KMS-11 (cell line): Measurements from ENCODE around the gene MSMP.

ENCODE experiments used
- H2AFZ ChIP-seq: fragments of 200-600 bp; sonication (generic); 2 replicates; pipeline ENCODE4 v1.6.1; 2016; ENCODE audit warnings: antibody characterized with exemption, mixed run types, low read depth
- H3K27ac ChIP-seq: fragments of 200-600 bp; sonication (generic); 2 replicates; pipeline ENCODE4 v1.6.1; 2016; ENCODE audit warnings: mild to moderate bottlenecking, mixed run types
- H3K27me3 ChIP-seq: fragments of 200-600 bp; sonication (generic); 2 replicates; pipeline ENCODE4 v1.6.1; 2017; ENCODE audit warnings: mild to moderate bottlenecking, low read depth, mixed run types, moderate library complexity; ENCODE audit not compliant: insufficient read depth
- H3K36me3 ChIP-seq: fragments of 200-600 bp; sonication (generic); 2 replicates; pipeline ENCODE4 v1.6.1; 2017; ENCODE audit warnings: mild to moderate bottlenecking, mixed run types; ENCODE audit not compliant: insufficient read depth
- H3K4me1 ChIP-seq: fragments of 200-600 bp; sonication (generic); 2 replicates; pipeline ENCODE4 v1.6.1; 2016; ENCODE audit warnings: mild to moderate bottlenecking, low read depth, mixed run types; ENCODE audit not compliant: poor library complexity, severe bottlenecking
- H3K4me2 ChIP-seq: fragments of 200-600 bp; sonication (generic); 2 replicates; pipeline ENCODE4 v1.7.0; 2016; ENCODE audit warnings: mild to moderate bottlenecking, mixed run types
- H3K4me3 ChIP-seq: fragments of 200-600 bp; sonication (generic); IDR thresholded peaks from 2 replicates; pipeline ENCODE4 v1.6.1; 2017; ENCODE audit warnings: low read depth, low read length, mixed read lengths; ENCODE audit not compliant: insufficient read depth
- H3K79me2 ChIP-seq: fragments of 200-600 bp; sonication (generic); 2 replicates; pipeline ENCODE4 v1.6.1; 2016; ENCODE audit warnings: low read depth, mixed run types; ENCODE audit not compliant: insufficient read depth
- H3K9ac ChIP-seq: fragments of 200-600 bp; sonication (generic); 2 replicates; pipeline ENCODE4 v1.6.1; 2016; ENCODE audit warnings: mild to moderate bottlenecking, mixed run types
- H4K20me1 ChIP-seq: fragments of 200-600 bp; sonication (generic); 2 replicates; pipeline ENCODE4 v1.6.1; 2016; ENCODE audit warnings: mild to moderate bottlenecking, mixed run types; ENCODE audit not compliant: insufficient read depth
- CTCF ChIP-seq: fragments of 200-600 bp; sonication (generic); conservative IDR thresholded peaks from 2 replicates; pipeline ENCODE4 v1.6.1; 2017; ENCODE audit warnings: low read depth, mild to moderate bottlenecking, antibody characterized with exemption, low read length, moderate library complexity, mixed read lengths

The MSMP gene

DNA sequence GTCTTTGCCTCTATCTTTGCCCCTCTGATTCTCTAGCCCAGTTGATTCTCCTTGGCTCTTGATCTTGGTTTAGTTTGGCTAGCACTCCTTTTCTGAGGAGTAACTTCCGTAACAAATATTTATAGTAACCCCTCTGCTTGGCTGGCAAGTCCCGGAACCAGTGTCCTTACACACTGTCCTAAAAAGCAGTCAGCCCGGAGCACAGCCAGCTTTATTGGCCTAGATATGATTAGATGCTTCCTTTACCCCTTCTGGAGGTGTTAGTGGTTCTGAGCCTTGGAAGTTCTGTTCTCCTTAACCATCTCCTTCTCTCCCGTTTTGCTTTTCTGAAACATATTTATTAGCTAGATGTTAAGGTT is 17.0 kb upstream of the MSMP start:
- no peak overlapping the region for H3K4me3 ChIP-seq
- H3K4me2 ChIP-seq, result no peak overlapping the region
- 0 out of 2 replicates have a peak, but pooled peaks cover 7% of the 10 kb centered on the region for H3K79me2 ChIP-seq
- TF ChIP-seq CTCF, result no peak
- H3K27me3 ChIP-seq, result no peaks in the 10 kb centered on the region
- no peak overlapping the region for H3K27ac ChIP-seq
- H3K9ac ChIP-seq, result no peak overlapping the region
- no peaks in the 10 kb centered on the region for H3K36me3 ChIP-seq
- no peak overlapping the region for H2AFZ ChIP-seq
- H4K20me1 ChIP-seq, result no peaks in the 10 kb centered on the region
- H3K4me1 ChIP-seq, result peaks cover 7% of the 10 kb centered on the region

DNA sequence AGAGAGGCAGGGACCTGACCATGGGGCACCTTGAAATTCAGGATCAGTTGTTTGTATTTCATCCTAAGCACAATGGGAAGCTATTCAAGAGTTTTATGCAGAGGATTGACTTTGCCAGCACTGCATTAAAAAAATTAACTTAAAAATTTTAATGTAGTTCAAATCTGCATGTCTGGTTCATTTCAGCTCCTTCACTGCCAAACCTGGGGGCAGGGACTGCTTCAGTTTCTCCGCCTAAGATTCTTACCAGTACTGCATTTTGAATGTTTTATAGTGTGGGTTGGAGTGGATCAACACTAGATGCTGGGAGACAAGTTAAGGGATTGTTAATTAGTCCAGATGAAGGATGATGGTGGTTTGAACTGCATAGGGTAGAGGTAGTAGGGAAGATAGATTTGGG is 15.7 kb upstream of the MSMP start:
- no peak overlapping the region for H3K4me3 ChIP-seq
- H3K79me2 ChIP-seq, result 0 out of 2 replicates have a peak, but pooled peaks cover 7% of the 10 kb centered on the region
- H2AFZ ChIP-seq, result no peak overlapping the region
- H3K4me2 ChIP-seq, result no peak overlapping the region
- TF ChIP-seq CTCF, result no peak
- no peak overlapping the region for H3K9ac ChIP-seq
- H4K20me1 ChIP-seq, result no peaks in the 10 kb centered on the region
- H3K27ac ChIP-seq, result no peak overlapping the region
- no peaks in the 10 kb centered on the region for H3K36me3 ChIP-seq
- no peaks in the 10 kb centered on the region for H3K4me1 ChIP-seq
- H3K27me3 ChIP-seq, result no peaks in the 10 kb centered on the region

GRCh38 chr9:35767458-35767857 is 13.4 kb upstream of the MSMP start:
- Histone ChIP-seq H4K20me1 (no peaks in the 10 kb centered on the region), H3K4me1 (no peaks in the 10 kb centered on the region), H3K9ac (no peak overlapping the region), H3K27ac (no peak overlapping the region), H3K4me3 (no peak overlapping the region), H2AFZ (no peak overlapping the region), H3K79me2 (peaks cover 8% of the 10 kb centered on the region; the same call in 1 of the 2 replicates), H3K27me3 (no peaks in the 10 kb centered on the region), H3K36me3 (no peaks in the 10 kb centered on the region), H3K4me2 (no peak overlapping the region)
- TF ChIP-seq CTCF, result no peak

- Histone ChIP-seq H3K79me2 (peaks cover 13% of the 10 kb centered on the region; the same call in 1 of the 2 replicates), H3K27me3 (no peaks in the 10 kb centered on the region), H3K36me3 (no peaks in the 10 kb centered on the region), H2AFZ (no peak overlapping the region), H3K4me2 (no peak overlapping the region), H3K4me1 (no peaks in the 10 kb centered on the region), H3K9ac (no peak overlapping the region), H3K27ac (no peak overlapping the region), H3K4me3 (no peak overlapping the region), H4K20me1 (no peaks in the 10 kb centered on the region)
- no peak for TF ChIP-seq CTCF
Observed at GRCh38 chr9:35766997-35767396, 12.9 kb upstream of the MSMP start.
